ENCODE results near the gene PREX1.

DNA sequence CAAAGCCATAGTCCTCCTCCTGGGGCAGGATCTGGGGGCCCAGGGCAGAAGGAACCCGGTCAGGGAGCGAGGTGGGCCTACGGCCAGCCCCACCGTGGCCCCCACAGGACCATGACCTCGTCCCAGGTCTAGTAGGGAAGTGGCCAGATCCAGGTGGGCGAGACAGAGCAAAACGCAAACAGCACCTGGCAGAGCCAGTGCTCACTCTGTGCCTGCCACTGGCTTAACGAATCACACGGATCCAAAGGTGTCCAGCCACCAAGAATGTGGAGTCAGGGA is 169.7 kb downstream of the PREX1 start:
- TF ChIP-seq SUZ12 (IDR thresholded peaks at IDR 0.05; ENCODE audit: extremely low read depth, insufficient read depth, insufficient read length) (no peak), YY1 (IDR thresholded peaks at IDR 0.05; ENCODE audit: insufficient read depth, insufficient read length) (no peak), ZNF274 (IDR thresholded peaks at IDR 0.05; ENCODE audit: low read depth, low read length) (no peak)

All from NT2/D1 (cell line).